Measurements from ENCODE around the gene CRTAC1. TPM values are rescaled to one million over a fixed set of nuclear protein-coding genes. Genes with fewer than 3 reads are reported as not detected.

The CRTAC1 gene
- total RNA-seq, 1 donor from 2014 or later: 0.30 TPM

DNA sequence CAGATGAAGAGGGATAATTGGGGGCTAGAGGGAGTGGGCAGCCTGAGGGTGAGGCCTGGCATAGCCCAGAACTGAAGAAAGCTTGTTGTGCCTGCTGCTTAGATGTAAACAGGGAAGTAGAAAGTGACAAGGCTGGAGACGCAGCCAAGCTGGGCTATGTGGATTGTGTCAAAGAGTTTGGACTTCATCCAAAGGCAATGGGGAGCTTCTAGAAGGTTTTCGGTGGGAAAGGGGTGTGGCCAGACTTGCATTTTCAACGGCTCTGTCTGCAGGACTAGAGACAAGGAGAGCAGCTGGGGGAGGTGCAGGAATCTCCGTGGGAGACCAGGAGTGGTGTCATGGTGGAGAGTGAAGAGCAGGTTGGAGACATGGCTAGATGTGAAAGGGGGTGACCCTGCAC, 132.0 kb downstream of the CRTAC1 start:
- H3K36me3 Mint-ChIP-seq: no peaks in the 10 kb centered on the region
- Histone ChIP-seq H3F3A (ENCODE audit: low read depth) (no peaks in the 10 kb centered on the region), H3K4me2 (no peak overlapping the region), H3K36me3 (no peaks in the 10 kb centered on the region), H3K4me1 (peaks cover 6% of the 10 kb centered on the region), H3K9ac (no peak overlapping the region), H3K4me3 (no peak overlapping the region), H3K79me2 (ENCODE audit: low read depth) (no peaks in the 10 kb centered on the region), H3K27me3 (no peaks in the 10 kb centered on the region), H3K9me3 (ENCODE audit: low read depth) (no peaks in the 10 kb centered on the region), H3K27ac (no peak overlapping the region), H2AFZ (replicated peaks) (no peak overlapping the region), H4K20me1 (ENCODE audit: low read depth) (no peaks in the 10 kb centered on the region)
- H3K27me3 Mint-ChIP-seq (ENCODE audit: insufficient read depth, low read depth): peaks cover 3% of the 10 kb centered on the region
- no peak overlapping the region for H3K27ac Mint-ChIP-seq
- H3K9me3 Mint-ChIP-seq: no peaks in the 10 kb centered on the region
- DNase-seq (ENCODE audit: low spot score): no peak
- TF ChIP-seq EZH2phosphoT487 (IDR thresholded peaks at IDR 0.05) (no peak), EZH2 (IDR thresholded peaks at IDR 0.05) (no peak)
- TF ChIP-seq, protein P1, sequence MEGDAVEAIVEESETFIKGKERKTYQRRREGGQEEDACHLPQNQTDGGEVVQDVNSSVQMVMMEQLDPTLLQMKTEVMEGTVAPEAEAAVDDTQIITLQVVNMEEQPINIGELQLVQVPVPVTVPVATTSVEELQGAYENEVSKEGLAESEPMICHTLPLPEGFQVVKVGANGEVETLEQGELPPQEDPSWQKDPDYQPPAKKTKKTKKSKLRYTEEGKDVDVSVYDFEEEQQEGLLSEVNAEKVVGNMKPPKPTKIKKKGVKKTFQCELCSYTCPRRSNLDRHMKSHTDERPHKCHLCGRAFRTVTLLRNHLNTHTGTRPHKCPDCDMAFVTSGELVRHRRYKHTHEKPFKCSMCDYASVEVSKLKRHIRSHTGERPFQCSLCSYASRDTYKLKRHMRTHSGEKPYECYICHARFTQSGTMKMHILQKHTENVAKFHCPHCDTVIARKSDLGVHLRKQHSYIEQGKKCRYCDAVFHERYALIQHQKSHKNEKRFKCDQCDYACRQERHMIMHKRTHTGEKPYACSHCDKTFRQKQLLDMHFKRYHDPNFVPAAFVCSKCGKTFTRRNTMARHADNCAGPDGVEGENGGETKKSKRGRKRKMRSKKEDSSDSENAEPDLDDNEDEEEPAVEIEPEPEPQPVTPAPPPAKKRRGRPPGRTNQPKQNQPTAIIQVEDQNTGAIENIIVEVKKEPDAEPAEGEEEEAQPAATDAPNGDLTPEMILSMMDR (IDR thresholded peaks at IDR 0.05): no peak
- no peak overlapping the region for H3K4me3 Mint-ChIP-seq
- H3K4me1 Mint-ChIP-seq: no peaks in the 10 kb centered on the region

DNA sequence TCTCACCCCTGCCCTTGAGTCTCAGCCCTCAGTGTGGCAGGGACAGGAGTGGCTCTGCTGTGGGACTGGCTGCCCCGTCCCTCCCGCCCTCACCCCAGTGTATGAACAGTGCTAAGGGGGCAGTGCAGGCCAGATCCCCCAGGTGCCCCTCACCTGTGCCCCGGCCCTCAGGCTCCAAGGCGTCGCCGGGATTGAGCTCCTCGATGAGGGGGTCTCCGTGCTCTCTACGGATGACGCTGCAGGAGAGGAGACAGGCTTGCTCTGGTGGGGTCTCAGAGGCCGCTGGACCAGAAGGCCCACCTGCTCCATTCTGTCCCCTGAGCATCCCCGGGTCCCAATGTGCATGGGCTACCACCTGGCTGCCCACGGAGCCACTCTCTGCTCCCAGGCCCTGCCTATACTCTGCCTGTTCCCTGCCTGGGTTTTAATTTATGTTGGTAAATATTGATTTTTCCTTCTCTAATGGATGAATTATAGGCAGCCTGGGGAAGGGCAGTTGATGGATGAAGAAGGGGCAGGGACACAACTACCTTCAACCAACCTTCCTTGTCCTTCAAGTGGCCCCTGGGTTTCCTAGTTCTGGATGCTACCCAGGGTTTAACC, 133.6 kb downstream of the CRTAC1 start:
- TF ChIP-seq EZH2 (IDR thresholded peaks at IDR 0.05) (no peak), EZH2phosphoT487 (IDR thresholded peaks at IDR 0.05) (no peak)
- TF ChIP-seq, protein P1 (IDR thresholded peaks at IDR 0.05): no peak
- H3K79me2 ChIP-seq (ENCODE audit: low read depth): no peaks in the 10 kb centered on the region
- H3F3A ChIP-seq (ENCODE audit: low read depth): no peaks in the 10 kb centered on the region
- no peak overlapping the region for H3K4me2 ChIP-seq
- DNase-seq (ENCODE audit: low spot score): no peak
- no peaks in the 10 kb centered on the region for H3K27me3 Mint-ChIP-seq (ENCODE audit: insufficient read depth, low read depth)
- no peak overlapping the region for H3K4me3 Mint-ChIP-seq
- H3K9me3 Mint-ChIP-seq: no peaks in the 10 kb centered on the region
- no peak overlapping the region for H3K27ac Mint-ChIP-seq
- H3K9ac ChIP-seq: no peak overlapping the region
- H3K4me1 ChIP-seq: peaks cover 2% of the 10 kb centered on the region
- H3K27me3 ChIP-seq: no peaks in the 10 kb centered on the region
- no peaks in the 10 kb centered on the region for H3K9me3 ChIP-seq (ENCODE audit: low read depth)
- no peak overlapping the region for H3K27ac ChIP-seq
- H3K36me3 Mint-ChIP-seq: no peaks in the 10 kb centered on the region
- no peaks in the 10 kb centered on the region for H4K20me1 ChIP-seq (ENCODE audit: low read depth)
- H2AFZ ChIP-seq (replicated peaks): no peak overlapping the region
- H3K4me3 ChIP-seq: no peak overlapping the region
- H3K36me3 ChIP-seq: no peaks in the 10 kb centered on the region
- H3K4me1 Mint-ChIP-seq: no peaks in the 10 kb centered on the region

DNA sequence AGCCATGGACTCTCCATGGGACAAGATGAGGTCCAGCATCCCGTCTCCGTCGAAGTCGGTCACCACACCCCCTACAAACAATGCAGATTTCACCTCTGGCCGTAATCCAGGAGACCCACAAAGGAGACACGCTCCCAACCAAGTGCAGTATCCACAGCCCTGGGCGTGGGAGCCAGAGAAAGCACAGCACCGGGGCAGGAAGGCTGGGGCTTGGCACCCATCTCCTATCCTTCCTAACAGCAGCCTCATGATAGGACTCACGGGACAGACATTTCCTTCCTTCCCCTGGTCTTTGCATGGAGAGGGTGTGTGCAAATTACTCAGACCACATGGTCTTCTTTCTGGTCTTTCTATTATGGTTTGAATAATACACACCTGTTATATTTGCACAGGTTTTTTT, 134.5 kb downstream of the CRTAC1 start:
- Histone ChIP-seq H4K20me1 (ENCODE audit: low read depth) (no peaks in the 10 kb centered on the region), H3K36me3 (no peaks in the 10 kb centered on the region), H3F3A (ENCODE audit: low read depth) (no peaks in the 10 kb centered on the region), H3K79me2 (ENCODE audit: low read depth) (no peaks in the 10 kb centered on the region), H3K27ac (no peak overlapping the region), H3K4me2 (no peak overlapping the region), H3K4me1 (peaks cover 7% of the 10 kb centered on the region), H2AFZ (replicated peaks) (no peak overlapping the region), H3K4me3 (no peak overlapping the region), H3K27me3 (no peaks in the 10 kb centered on the region), H3K9ac (no peak overlapping the region), H3K9me3 (ENCODE audit: low read depth) (no peaks in the 10 kb centered on the region)
- Mint-ChIP-seq H3K4me1 (no peaks in the 10 kb centered on the region), H3K4me3 (no peak overlapping the region), H3K9me3 (no peaks in the 10 kb centered on the region), H3K27ac (no peak overlapping the region), H3K36me3 (no peaks in the 10 kb centered on the region), H3K27me3 (ENCODE audit: insufficient read depth, low read depth) (no peaks in the 10 kb centered on the region)
- DNase-seq (ENCODE audit: low spot score): no peak
- TF ChIP-seq EZH2phosphoT487 (IDR thresholded peaks at IDR 0.05): no peak
- no peak for TF ChIP-seq EZH2 (IDR thresholded peaks at IDR 0.05)
- TF ChIP-seq, protein P1 (IDR thresholded peaks at IDR 0.05): no peak
